ENCODE results near the gene PI4K2A. TPM values are rescaled to one million over a fixed set of nuclear protein-coding genes. Genes with fewer than 3 reads are reported as not detected.

The PI4K2A gene
- total RNA-seq, 1 experiment from 2014 or later, result 13.0 TPM

DNA sequence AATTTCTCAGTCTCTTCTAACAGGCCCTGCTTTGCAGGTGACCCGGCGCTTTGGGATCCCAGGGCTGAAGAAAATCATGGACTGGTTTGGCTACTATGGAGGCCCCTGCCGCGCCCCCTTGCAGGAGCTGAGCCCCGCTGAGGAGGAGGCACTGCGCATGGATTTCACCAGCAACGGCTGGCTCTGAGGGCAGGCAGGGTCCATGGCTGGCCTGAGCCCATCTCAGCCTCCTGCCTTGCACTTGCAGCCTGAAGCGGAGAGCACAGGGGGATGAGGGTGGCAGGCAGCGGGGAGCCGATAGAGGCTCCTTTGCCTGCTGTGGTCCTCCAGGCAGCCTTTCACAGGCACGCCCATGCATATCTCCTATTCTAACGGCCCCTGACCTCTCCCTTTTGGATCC is 29.0 kb upstream of the PI4K2A start:
- H3K36me3 Mint-ChIP-seq (ENCODE audit: insufficient read depth, unreplicated experiment), result no peaks in the 10 kb centered on the region
- BruUV-seq (replicated peaks), result no TSS peak
- no peak for TF ChIP-seq CTCF (IDR thresholded peaks at IDR 0.05; ENCODE audit: unreplicated experiment)
- H3K27me3 Mint-ChIP-seq (ENCODE audit: unreplicated experiment), result no peaks in the 10 kb centered on the region
- CTCF ChIA-PET, result interaction anchor here (0.8 to 1.6 kb wide), 3 partner anchors 15 to 77 kb away, joined by 3 to 7 read pairs (median 5); partner anchors contain the start of gene ANKRD2
- H3K27ac Mint-ChIP-seq (ENCODE audit: unreplicated experiment), result no peak overlapping the region
- intact Hi-C loops (cut with micrococcal nuclease; ENCODE audit: unreplicated experiment), result no loop called here
- no peak for DNase-seq
- no peaks in the 10 kb centered on the region for H3K9me3 Mint-ChIP-seq (ENCODE audit: low read depth, unreplicated experiment)
- no peaks in the 10 kb centered on the region for H3K4me1 Mint-ChIP-seq (ENCODE audit: low read depth, unreplicated experiment)
- no peak overlapping the region for H3K4me3 Mint-ChIP-seq (ENCODE audit: low read depth, unreplicated experiment)

GRCh38 chr10:97612386-97612785 is 28.1 kb upstream of the PI4K2A start:
- Mint-ChIP-seq H3K36me3 (ENCODE audit: insufficient read depth, unreplicated experiment) (peaks cover 9% of the 10 kb centered on the region), H3K4me3 (ENCODE audit: low read depth, unreplicated experiment) (no peak overlapping the region), H3K27me3 (ENCODE audit: unreplicated experiment) (no peaks in the 10 kb centered on the region), H3K9me3 (ENCODE audit: low read depth, unreplicated experiment) (no peaks in the 10 kb centered on the region), H3K27ac (ENCODE audit: unreplicated experiment) (no peak overlapping the region), H3K4me1 (ENCODE audit: low read depth, unreplicated experiment) (no peaks in the 10 kb centered on the region)
- CTCF ChIA-PET, result interaction anchor here (0.7 to 1.6 kb wide), 6 partner anchors 16 to 148 kb away, joined by 3 to 7 read pairs (median 4); partner anchors contain the start of genes ANKRD2 and HOGA1
- TF ChIP-seq CTCF (IDR thresholded peaks at IDR 0.05; ENCODE audit: unreplicated experiment), result no peak
- intact Hi-C loops (cut with micrococcal nuclease; ENCODE audit: unreplicated experiment), result loop anchor here (1.0 to 2.0 kb wide), 3 partner anchors 40 to 149 kb away; partner anchors contain the start of gene ANKRD2
- DNase-seq, result peak; percentile 17
- no TSS peak for BruUV-seq (replicated peaks)

- intact Hi-C loops (cut with micrococcal nuclease; ENCODE audit: unreplicated experiment), result no loop called here
- Mint-ChIP-seq H3K4me1 (ENCODE audit: low read depth, unreplicated experiment) (no peaks in the 10 kb centered on the region), H3K9me3 (ENCODE audit: low read depth, unreplicated experiment) (no peaks in the 10 kb centered on the region), H3K36me3 (ENCODE audit: insufficient read depth, unreplicated experiment) (peaks cover 9% of the 10 kb centered on the region), H3K4me3 (ENCODE audit: low read depth, unreplicated experiment) (no peak overlapping the region), H3K27me3 (ENCODE audit: unreplicated experiment) (no peaks in the 10 kb centered on the region), H3K27ac (ENCODE audit: unreplicated experiment) (no peak overlapping the region)
- BruUV-seq (replicated peaks), result no TSS peak
- no peak for TF ChIP-seq CTCF (IDR thresholded peaks at IDR 0.05; ENCODE audit: unreplicated experiment)
- DNase-seq, result no peak
- CTCF ChIA-PET, result interaction anchor here (0.6 kb wide), 1 partner anchor 24 kb away, joined by 10 read pairs; no protein-coding TSS in a partner anchor
These were observed 22.2 kb upstream of the PI4K2A start for GRCh38 chr10:97618285-97618684.

- H3K4me1 Mint-ChIP-seq (ENCODE audit: low read depth, unreplicated experiment), result no peaks in the 10 kb centered on the region
- intact Hi-C loops (cut with micrococcal nuclease; ENCODE audit: unreplicated experiment), result no loop called here
- BruUV-seq (replicated peaks), result no TSS peak
These were observed 21.7 kb upstream of the PI4K2A start for GRCh38 chr10:97618733-97619132.

More at GRCh38 chr10:97618733-97619132, 21.7 kb upstream of the PI4K2A start:
- Mint-ChIP-seq H3K27me3 (ENCODE audit: unreplicated experiment) (no peaks in the 10 kb centered on the region), H3K9me3 (ENCODE audit: low read depth, unreplicated experiment) (no peaks in the 10 kb centered on the region), H3K36me3 (ENCODE audit: insufficient read depth, unreplicated experiment) (peaks cover 9% of the 10 kb centered on the region), H3K4me3 (ENCODE audit: low read depth, unreplicated experiment) (no peak overlapping the region), H3K27ac (ENCODE audit: unreplicated experiment) (no peak overlapping the region)
- TF ChIP-seq CTCF (IDR thresholded peaks at IDR 0.05; ENCODE audit: unreplicated experiment), result no peak
- no peak for DNase-seq
- CTCF ChIA-PET, result interaction anchor here (0.6 kb wide), 1 partner anchor 25 kb away, joined by 10 read pairs; no protein-coding TSS in a partner anchor

Measured in Calu3 (cell line).